D341Med (cell line): Measurements from ENCODE around the gene FIBIN.

Experiments used
- DNase-seq: peaks from one replicate; pipeline ENCODE4 v3.0.0; 2012; ENCODE audit warnings: low spot score

The FIBIN gene

DNA sequence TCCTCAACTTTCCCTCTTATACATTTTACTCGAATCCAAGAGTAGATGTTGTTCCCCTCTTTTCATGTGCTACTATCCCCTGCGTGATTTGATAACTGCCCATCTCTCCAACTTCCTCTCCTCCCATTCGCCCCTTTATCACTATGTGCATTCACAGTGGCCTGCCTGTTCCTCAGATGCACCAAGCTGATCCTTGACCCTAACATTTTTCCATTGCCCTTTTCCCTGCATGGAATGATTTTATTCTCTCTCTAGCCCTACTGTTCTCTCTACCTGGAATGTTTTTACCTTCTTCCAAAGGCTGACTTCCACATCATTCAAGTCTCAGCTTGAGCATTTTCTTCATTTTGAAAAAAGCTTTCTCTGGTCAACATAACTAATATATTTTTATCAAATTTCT is 31.0 kb downstream of the FIBIN start:
- no peak for DNase-seq

DNA sequence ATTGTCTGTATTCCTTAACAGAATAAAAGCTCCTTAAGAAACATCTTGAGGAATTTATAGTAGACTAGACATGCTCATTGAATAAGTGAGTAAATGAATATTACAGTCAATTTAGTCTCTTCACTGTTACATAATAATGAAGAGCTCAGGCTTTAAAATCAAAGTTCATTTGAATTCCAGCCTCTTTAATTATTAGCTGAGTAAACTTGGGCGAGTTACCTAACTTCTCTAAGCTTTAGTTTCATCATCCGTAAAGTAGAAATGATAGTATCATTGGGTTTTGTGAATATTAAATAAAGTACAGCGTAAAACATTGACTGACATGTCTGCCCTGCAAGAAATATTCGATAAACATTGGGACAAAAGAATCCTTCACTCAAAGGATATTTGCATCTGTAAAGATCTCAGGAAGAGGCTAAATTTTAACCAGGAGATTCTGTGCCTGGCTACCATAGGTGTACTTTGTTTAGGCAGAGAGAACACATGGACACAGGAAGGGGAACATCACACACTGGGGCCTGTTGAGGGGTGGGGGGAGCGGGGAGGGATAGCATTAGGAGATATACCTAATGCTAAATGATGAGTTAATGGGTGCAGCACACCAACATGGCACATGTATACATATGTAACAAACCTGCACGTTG is 31.5 kb downstream of the FIBIN start:
- DNase-seq = no peak

DNA sequence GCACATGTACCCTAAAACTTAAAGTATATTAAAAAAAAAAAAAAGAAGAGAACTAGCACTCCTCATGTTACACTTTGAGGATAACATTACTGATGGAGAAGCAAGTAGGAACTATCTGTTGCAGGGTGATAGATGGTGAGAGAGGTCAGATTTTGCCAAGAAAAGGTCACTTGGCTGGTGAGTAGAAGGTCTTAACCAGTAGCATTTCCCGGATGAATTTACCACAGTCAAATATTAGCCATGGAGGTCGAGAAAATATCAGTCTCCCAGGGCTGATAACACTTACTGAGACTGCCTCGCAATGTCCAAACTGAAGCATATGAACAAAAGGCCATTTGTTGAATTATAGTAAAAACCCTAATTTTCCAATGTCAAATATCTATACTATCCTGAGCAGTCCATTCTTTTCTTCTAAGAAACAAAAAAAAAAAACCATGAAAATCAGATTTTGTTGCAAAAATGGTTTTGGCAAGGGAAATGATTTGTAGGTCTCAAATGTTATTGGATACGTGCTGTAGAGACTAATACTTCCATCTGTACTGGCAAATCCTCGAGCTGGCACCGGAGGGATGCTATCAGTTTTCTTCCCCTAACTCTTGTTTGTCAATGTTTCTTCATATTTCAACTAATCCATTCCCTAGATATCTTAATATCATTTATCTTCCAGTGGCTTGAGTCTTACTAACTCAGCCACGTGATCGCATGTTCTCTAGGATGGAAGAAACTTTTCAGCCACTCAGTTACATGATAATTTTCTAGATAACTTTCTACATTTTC is 32.2 kb downstream of the FIBIN start:
- DNase-seq = no peak

DNA sequence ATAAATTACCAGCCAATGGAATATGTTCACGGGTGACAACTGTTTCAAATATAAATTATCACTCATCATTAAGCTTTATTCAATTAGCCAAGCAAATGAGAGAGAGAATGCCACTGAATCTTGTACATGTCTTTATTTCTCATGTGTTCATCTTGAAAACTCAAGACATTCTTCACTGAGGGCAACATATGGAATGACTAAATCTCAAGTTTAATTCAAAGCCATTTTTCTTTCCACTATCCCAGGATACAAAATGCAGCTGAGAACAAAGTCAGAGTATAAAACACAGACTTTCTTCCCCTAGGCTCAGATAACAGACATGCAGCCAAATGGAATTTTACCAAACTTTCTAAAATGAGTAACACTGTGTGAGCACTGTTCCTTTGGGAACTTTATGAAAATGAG is 34.7 kb downstream of the FIBIN start:
- DNase-seq = no peak

DNA sequence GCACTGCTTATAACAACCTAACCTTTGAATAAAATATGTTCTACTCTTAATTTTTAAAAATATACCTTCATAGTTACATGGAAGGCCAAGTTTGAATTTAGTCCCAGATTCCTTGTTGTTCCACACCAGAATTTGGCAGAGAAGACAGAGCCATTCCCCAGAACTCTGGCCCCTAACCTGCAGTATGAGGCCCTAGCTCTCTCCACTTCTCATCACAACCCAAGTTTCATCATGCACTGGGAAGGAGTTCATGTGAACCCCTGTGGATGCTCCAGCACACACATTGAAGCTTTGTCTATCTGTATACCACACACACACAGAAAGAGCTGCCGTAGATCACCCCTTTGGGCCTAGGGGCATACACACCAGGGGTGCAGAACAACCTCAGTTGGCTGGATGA is 36.1 kb downstream of the FIBIN start:
- DNase-seq = no peak

DNA sequence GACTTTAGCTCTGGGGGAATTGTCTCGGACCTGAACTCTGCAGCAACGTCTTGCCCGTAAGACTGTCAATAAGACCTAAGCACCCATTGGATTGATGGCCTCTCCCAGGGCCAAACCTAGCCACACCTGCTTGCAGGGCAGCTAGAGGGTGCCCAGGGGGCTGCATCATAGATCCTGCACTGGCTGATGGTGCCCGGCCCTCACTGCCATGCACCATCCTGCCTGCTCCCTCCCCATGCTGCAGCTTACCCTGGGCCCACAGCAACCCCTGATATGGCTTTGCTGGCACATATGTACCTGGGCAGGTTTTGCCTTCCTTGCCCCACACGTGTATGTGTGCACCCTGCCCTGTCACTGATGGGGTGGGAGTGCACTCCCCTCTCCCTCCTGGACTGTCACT is 37.8 kb downstream of the FIBIN start:
- DNase-seq = no peak

DNA sequence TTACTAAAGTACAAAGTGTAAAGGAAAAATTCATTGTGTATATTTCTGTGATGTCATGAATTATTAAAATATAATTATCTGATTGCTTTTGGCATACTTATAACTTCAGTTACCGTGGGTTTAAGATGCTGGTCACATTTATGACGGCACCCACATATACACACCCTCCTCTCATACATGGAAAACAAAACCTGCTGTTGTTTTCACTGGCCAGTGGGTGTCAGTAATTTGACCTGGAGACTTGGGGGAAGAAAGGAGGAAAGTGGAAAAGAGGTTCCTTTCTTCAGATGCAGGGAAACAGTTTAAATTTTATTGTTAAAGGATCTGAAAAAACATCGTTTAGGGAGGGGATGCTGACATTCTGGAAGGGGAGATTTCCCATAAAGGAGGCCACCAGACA is 46.0 kb downstream of the FIBIN start:
- DNase-seq = no peak

DNA sequence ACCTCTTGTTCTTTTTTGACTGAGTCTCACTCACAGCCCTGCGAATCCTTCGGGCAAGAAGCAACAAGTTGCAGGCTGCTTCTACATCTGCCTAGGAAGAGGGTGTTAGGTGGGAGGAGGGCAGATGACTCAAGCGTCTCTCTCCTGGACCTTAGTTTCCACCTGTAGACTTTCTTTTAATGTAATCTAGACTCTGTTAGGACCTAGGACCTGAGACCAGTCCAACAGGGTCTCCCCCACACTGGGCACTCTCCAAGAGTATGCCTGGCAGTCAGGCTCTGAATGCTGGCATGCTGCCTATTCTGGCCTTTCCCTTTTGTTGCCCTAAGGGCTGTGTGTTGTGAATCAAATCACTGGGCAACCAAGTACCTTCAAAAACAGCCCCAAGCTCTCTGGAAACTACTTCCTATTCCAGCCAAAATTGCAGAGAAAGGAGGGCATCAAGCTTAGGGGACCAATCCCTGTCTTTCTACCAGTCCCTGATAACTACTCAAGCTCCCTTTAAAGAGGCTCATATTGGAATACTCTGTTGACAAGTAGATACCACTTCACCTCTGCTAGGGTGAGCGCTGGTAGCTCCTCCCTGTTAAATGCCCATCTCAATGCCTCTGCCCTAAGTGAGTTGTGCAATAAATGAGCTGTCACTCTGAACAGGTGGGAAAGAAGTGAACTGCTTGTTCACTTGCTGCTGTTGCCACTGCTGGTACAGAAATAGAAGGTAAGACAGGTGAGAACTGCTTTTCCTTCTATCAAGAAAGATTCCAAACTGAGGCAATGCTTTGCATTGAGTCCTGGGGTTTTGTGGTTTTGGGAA is 46.6 kb downstream of the FIBIN start, which contains the start of gene BBOX1:
BBOX1 (plus strand) TSS at position 514 of the 814 bp plus-strand sequence. CDS start 14,616 bp downstream, outside the sequence.
- DNase-seq = no peak

DNA sequence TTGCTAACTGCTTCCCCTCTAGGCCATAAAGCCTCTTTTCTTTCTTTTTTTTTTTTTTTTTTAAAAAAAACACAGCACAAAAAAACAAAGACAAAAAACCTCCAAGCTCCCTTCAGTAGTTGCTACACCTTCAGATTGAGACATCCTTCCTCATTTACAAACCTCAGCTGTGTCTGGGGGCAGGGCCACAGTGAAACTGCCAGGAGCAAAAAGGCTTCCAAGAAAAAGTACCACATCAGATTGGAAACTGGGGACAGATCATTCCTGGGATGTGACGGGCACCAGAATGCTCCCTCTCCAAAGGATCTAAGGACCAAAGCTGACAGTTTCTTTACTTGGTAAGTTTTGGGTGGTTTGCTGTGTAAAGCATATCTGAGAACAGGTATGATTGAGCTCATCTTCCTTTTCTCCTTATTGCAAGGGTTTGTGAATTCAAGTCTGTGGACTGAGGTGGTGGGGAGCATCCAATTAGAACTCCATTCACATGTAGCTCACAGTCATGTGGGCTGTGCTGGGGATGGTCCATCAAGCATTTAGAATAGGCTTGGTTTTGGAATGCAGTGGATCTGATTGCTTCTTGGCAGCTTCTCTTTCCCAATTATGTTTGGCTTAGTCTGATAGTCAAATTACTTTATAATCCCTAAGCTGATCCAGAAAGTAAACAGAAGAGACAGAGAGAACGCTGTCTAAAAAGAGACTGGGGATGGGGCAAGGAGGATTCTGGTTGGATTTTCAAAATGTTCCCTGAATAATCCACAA is 47.4 kb downstream of the FIBIN start:
- DNase-seq = peak; percentile 48
